IMR-90 (cell line): Measurements from ENCODE around the gene GPAM. TPM values are rescaled to one million over a fixed set of nuclear protein-coding genes. Genes with fewer than 3 reads are reported as not detected.
A peak's percentile ranks its signal among the peaks of the same experiment; 100 is the strongest.

Experiments
- ATAC-seq: fragments of 200-7000 bp; cut with Tn5 transposase; 2 replicates; pipeline ENCODE4 v1.9.1; 2020; ENCODE audit warnings: low read depth, mild to moderate bottlenecking, moderate library complexity
- BruUV-seq: library from RNA; stranded (reverse); fragments of 400-500 nt; replicated peaks from 2 replicates; lab custom pipeline; 2021; lab: Mats Ljungman, UMichigan
- CTCF ChIA-PET: fragments of 300-600 bp; formaldehyde crosslinking; extraction: SDS; loops from one replicate; lab custom pipeline; 2021; ENCODE audit warnings: antibody characterized with exemption; lab: Yijun Ruan, JAX
- POLR2A ChIA-PET: fragments of 300-600 bp; sonication (Branson Sonifier 250); formaldehyde crosslinking; loops from one replicate; lab custom pipeline; 2022; ENCODE audit warnings: antibody characterized with exemption; ENCODE audit not compliant: unreplicated experiment; lab: Charles Lee
- DNase-seq: peaks from one replicate; pipeline ENCODE4 v3.0.0; 2013
- H2AFZ ChIP-seq: replicated peaks from 2 replicates; pipeline ENCODE3; 2013; ENCODE audit warnings: low read length, mild to moderate bottlenecking; ENCODE audit not compliant: poor library complexity
- H2AK5ac ChIP-seq: 2 replicates; pipeline ENCODE4 v1.6.1; 2013; ENCODE audit warnings: low read depth, low read length, inconsistent platforms
- H2AK9ac ChIP-seq: replicated peaks from 2 replicates; pipeline ENCODE3; 2013; ENCODE audit warnings: mild to moderate bottlenecking, low read depth, low read length, moderate library complexity; ENCODE audit not compliant: poor library complexity
- H2BK120ac ChIP-seq: 2 replicates; pipeline ENCODE4 v1.6.1; 2013; ENCODE audit warnings: low read depth, low read length, inconsistent platforms
- H2BK15ac ChIP-seq: 3 replicates; pipeline ENCODE4 v1.6.1; 2013; ENCODE audit warnings: low read depth, low read length, inconsistent platforms
- H2BK20ac ChIP-seq: 2 replicates; pipeline ENCODE4 v1.6.1; 2013; ENCODE audit warnings: low read depth, mild to moderate bottlenecking, inconsistent platforms, low read length, moderate library complexity
- H2BK5ac ChIP-seq: 2 replicates; pipeline ENCODE4 v1.6.1; 2013; ENCODE audit warnings: mild to moderate bottlenecking, low read depth, low read length, inconsistent platforms; ENCODE audit not compliant: poor library complexity, severe bottlenecking
- H3K14ac ChIP-seq: replicated peaks from 2 replicates; pipeline ENCODE4 v1.6.1; 2013; ENCODE audit warnings: low read depth, low read length, inconsistent platforms
- H3K18ac ChIP-seq: 2 replicates; pipeline ENCODE4 v1.6.1; 2013; ENCODE audit warnings: low read depth, low read length, control low read depth
- H3K23ac ChIP-seq: 2 replicates; pipeline ENCODE4 v1.6.1; 2013; ENCODE audit warnings: low read depth, low read length, inconsistent platforms
- H3K27ac ChIP-seq: 2 replicates; pipeline ENCODE4 v1.5.1; 2013; ENCODE audit warnings: mild to moderate bottlenecking, control low read depth, low read length; ENCODE audit not compliant: insufficient read depth
- H3K27me3 ChIP-seq: 2 replicates; pipeline ENCODE4 v1.6.1; 2013; ENCODE audit warnings: low read length; ENCODE audit not compliant: control insufficient read depth, insufficient read depth
- H3K36me3 ChIP-seq: 2 replicates; pipeline ENCODE4 v1.6.1; 2013; ENCODE audit warnings: low read length, mixed read lengths; ENCODE audit not compliant: control insufficient read depth, insufficient read depth
- H3K4ac ChIP-seq: 2 replicates; pipeline ENCODE4 v1.6.1; 2013; ENCODE audit warnings: low read depth, low read length, inconsistent platforms
- H3K4me1 ChIP-seq: 2 replicates; pipeline ENCODE4 v1.6.1; 2013; ENCODE audit warnings: low read length, mixed read lengths; ENCODE audit not compliant: control insufficient read depth, insufficient read depth
- H3K4me2 ChIP-seq: 2 replicates; pipeline ENCODE4 v1.6.1; 2013; ENCODE audit warnings: low read depth, mild to moderate bottlenecking, control low read depth, low read length, moderate library complexity
- H3K4me3 ChIP-seq: 2 replicates; pipeline ENCODE4 v1.5.1; 2013; ENCODE audit warnings: low read depth, mild to moderate bottlenecking, control low read depth, low read length, moderate library complexity; ENCODE audit not compliant: insufficient read depth
- H3K56ac ChIP-seq: 2 replicates; pipeline ENCODE4 v1.6.1; 2013; ENCODE audit warnings: low read length, inconsistent platforms; ENCODE audit not compliant: insufficient read depth; ENCODE audit errors: extremely low read depth
- H3K79me1 ChIP-seq, 2 experiments: 2 replicates each; pipeline ENCODE4 v1.6.1; 2013; ENCODE audit warnings: low read length in 2 of 2, inconsistent platforms in 1 of 2, low read depth in 1 of 2
- H3K9ac ChIP-seq: 2 replicates; pipeline ENCODE4 v1.6.1; 2013; ENCODE audit warnings: low read depth, low read length, control low read depth
- H3K9me1 ChIP-seq: 2 replicates; pipeline ENCODE4 v1.6.1; 2013; ENCODE audit warnings: low read length, inconsistent platforms; ENCODE audit not compliant: insufficient read depth
- H3K9me3 ChIP-seq: 2 replicates; pipeline ENCODE4 v1.6.1; 2013; ENCODE audit warnings: low read length; ENCODE audit not compliant: control insufficient read depth, insufficient read depth
- H4K20me1 ChIP-seq: 2 replicates; pipeline ENCODE4 v1.6.1; 2013; ENCODE audit warnings: low read length, inconsistent platforms; ENCODE audit not compliant: insufficient read depth
- H4K5ac ChIP-seq: 2 replicates; pipeline ENCODE4 v1.6.1; 2013; ENCODE audit warnings: mild to moderate bottlenecking, low read depth, low read length, control low read depth
- H4K8ac ChIP-seq, 2 experiments: 2 replicates each; pipeline ENCODE4 v1.6.1; 2013; ENCODE audit warnings: low read depth in 2 of 2, low read length in 2 of 2, control low read depth in 1 of 2, inconsistent platforms in 1 of 2
- H4K91ac ChIP-seq: 2 replicates; pipeline ENCODE4 v1.6.1; 2013; ENCODE audit warnings: low read depth, low read length, inconsistent platforms; ENCODE audit not compliant: insufficient read depth
- CEBPB ChIP-seq: IDR thresholded peaks from 2 replicates; pipeline ENCODE4 v1.6.1; 2012; ENCODE audit warnings: low read depth, low read length, improper control_type of control experiment
- CHD1 ChIP-seq: IDR thresholded peaks from 2 replicates; pipeline ENCODE4 v1.6.1; 2012; ENCODE audit warnings: low read depth, low read length, improper control_type of control experiment
- MAFK ChIP-seq: IDR thresholded peaks from 2 replicates; pipeline ENCODE4 v1.6.1; 2012; ENCODE audit warnings: low read depth, low read length, improper control_type of control experiment
- MXI1 ChIP-seq: IDR thresholded peaks from 2 replicates; pipeline ENCODE4 v1.6.1; 2012; ENCODE audit warnings: low read depth, mild to moderate bottlenecking, low read length, moderate library complexity, borderline replicate concordance
- RAD21 ChIP-seq: IDR thresholded peaks from 2 replicates; pipeline ENCODE4 v1.6.1; 2012; ENCODE audit warnings: low read length, improper control_type of control experiment
- RCOR1 ChIP-seq: IDR thresholded peaks from 2 replicates; pipeline ENCODE4 v1.6.1; 2012; ENCODE audit warnings: mild to moderate bottlenecking, low read length, improper control_type of control experiment; ENCODE audit not compliant: insufficient replicate concordance
- SMC3 ChIP-seq: fragments of 150-350 bp; IDR thresholded peaks from 2 replicates; pipeline ENCODE4 v1.6.1; 2016; ENCODE audit warnings: low read depth, mild to moderate bottlenecking, antibody characterized with exemption, low read length, moderate library complexity
- WGBS, 2 experiments: methylation state at CpG; one replicate each; pipeline versions ENCODE4 v1.1.5 to v1.1.7; 2013; ENCODE audit warnings: missing lambda C conversion rate in 2 of 2; ENCODE audit not compliant: insufficient read length in 1 of 2; ENCODE audit errors: extremely low coverage in 2 of 2; 5-methylcytosine and 5-hydroxymethylcytosine counted together
- dilution Hi-C: fragments of 300-500 bp; cut with HindIII; formaldehyde crosslinking; loops from one replicate; pipeline ENCODE4 v1.14.3; 2018; ENCODE audit warnings: low sequenced_read_pairs; ENCODE audit not compliant: unreplicated experiment
- in situ Hi-C: fragments of 300-500 bp; cut with MboI; formaldehyde crosslinking; loops from 3 replicates; pipeline ENCODE4 v1.14.3; 2019; ENCODE audit warnings: low sequenced_read_pairs, inconsistent platforms, mixed read lengths
- intact Hi-C: fragments of 100-400 bp; cut with micrococcal nuclease; formaldehyde crosslinking; loops from 2 replicates; pipeline ENCODE4 v1.10.0; 2022
- polyA plus RNA-seq, 3 experiments: library from polyadenylated mRNA; depleted of rRNA; stranded (reverse); fragments of >200 nt; gene quantifications; 2 replicates each; pipeline ENCODE4 v1.2.3, GENCODE V29; 2012; ENCODE audit warnings: low replicate concordance in 1 of 3
- total RNA-seq: library from RNA; depleted of rRNA; stranded (reverse); fragments of >200 nt; gene quantifications from 2 replicates; pipeline ENCODE4 v1.2.3, GENCODE V29; 2012
- TF ChIP-seq, protein P1 (sequence below): conservative IDR thresholded peaks from 2 replicates; pipeline ENCODE4 v1.5.1; 2012; ENCODE audit warnings: mild to moderate bottlenecking, low read depth, low read length, improper control_type of control experiment
- TF ChIP-seq, protein P2 (sequence below): fragments of 150-350 bp; IDR thresholded peaks from 2 replicates; pipeline ENCODE4 v1.6.1; 2016; ENCODE audit warnings: low read depth, mild to moderate bottlenecking, low read length, moderate library complexity, borderline replicate concordance
- TF ChIP-seq, protein P3 (sequence below): fragments of 150-350 bp; IDR thresholded peaks from 2 replicates; pipeline ENCODE4 v1.6.1; 2017; ENCODE audit warnings: mild to moderate bottlenecking, antibody characterized with exemption, low read length, low read depth

GPAM gene
- total and polyA plus RNA-seq, 2 of the 4 experiments (the other 2 are of a cell fraction): 3.5 to 11.5 TPM

DNA sequence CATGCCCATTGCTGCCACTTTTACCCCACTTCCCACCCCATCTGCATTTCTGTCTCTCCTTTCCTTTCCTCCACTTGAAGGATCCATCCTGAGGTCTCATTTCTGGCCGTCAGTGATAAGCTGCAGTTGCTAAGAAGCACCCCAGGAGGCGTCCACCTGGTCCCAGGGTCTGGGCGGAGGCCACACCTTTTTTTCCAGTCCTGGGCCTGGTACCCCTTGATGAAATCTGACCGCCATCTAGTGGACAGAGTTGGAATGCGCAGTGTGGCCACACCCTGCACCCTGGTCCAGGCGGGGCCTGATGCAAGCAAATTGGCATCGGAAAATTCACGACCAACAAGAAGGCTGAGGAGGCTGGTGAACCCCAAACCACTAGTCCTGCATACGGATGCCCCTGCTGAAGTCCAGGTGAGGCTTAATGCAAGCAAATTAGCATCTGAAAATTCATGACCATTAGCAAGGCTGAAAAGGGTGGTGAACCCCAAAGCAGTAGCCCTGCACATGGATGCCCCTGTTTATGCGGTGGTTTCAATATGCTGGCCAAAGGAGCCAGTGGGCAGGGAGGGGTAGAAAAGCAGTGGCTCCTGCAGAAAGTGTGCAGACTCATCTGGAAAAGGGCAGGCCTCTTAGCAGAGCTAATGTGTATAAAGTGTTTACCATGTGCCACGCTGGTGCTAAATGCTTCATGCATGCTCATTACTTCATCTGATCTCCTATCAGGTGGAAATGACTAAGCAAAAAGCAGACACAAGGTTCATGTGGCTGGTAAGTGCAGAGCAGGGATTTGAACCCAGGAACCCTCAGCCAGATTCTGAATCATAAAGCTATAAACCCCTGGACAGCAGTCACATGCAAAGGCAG, 43.2 kb downstream of the GPAM start:
- ATAC-seq: peak; percentile 96
- 25% methylated on average over 6 of the region's 11 CpGs; no CpG with 5 or more reads in 1 of the 2 experiments for WGBS, 2 experiments

More for the DNA sequence above, 43.2 kb downstream of the GPAM start:
- DNase-seq: peak; percentile 59
- no peaks in the 10 kb centered on the region for H3K36me3 ChIP-seq
- no TSS peak for BruUV-seq
- H3K79me1 ChIP-seq: no peaks in the 10 kb centered on the region
- H2BK5ac ChIP-seq: no peak overlapping the region
- H4K91ac ChIP-seq: no peak overlapping the region
- no peaks in the 10 kb centered on the region for H3K9me1 ChIP-seq
- no peak overlapping the region for H3K4ac ChIP-seq
- POLR2A ChIA-PET: no interaction called here
- TF ChIP-seq CHD1 (no peak), SMC3 (peak; percentile 61), RAD21 (peak; percentile 69), MAFK (no peak), RCOR1 (no peak), CEBPB (peak; percentile 23; the same call in 1 of the 2 replicates), MXI1 (no peak)
- TF ChIP-seq, protein P1, sequence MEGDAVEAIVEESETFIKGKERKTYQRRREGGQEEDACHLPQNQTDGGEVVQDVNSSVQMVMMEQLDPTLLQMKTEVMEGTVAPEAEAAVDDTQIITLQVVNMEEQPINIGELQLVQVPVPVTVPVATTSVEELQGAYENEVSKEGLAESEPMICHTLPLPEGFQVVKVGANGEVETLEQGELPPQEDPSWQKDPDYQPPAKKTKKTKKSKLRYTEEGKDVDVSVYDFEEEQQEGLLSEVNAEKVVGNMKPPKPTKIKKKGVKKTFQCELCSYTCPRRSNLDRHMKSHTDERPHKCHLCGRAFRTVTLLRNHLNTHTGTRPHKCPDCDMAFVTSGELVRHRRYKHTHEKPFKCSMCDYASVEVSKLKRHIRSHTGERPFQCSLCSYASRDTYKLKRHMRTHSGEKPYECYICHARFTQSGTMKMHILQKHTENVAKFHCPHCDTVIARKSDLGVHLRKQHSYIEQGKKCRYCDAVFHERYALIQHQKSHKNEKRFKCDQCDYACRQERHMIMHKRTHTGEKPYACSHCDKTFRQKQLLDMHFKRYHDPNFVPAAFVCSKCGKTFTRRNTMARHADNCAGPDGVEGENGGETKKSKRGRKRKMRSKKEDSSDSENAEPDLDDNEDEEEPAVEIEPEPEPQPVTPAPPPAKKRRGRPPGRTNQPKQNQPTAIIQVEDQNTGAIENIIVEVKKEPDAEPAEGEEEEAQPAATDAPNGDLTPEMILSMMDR: peak; percentile 83
- TF ChIP-seq, protein P2, sequence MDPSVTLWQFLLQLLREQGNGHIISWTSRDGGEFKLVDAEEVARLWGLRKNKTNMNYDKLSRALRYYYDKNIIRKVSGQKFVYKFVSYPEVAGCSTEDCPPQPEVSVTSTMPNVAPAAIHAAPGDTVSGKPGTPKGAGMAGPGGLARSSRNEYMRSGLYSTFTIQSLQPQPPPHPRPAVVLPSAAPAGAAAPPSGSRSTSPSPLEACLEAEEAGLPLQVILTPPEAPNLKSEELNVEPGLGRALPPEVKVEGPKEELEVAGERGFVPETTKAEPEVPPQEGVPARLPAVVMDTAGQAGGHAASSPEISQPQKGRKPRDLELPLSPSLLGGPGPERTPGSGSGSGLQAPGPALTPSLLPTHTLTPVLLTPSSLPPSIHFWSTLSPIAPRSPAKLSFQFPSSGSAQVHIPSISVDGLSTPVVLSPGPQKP: no peak
- TF ChIP-seq, protein P3, sequence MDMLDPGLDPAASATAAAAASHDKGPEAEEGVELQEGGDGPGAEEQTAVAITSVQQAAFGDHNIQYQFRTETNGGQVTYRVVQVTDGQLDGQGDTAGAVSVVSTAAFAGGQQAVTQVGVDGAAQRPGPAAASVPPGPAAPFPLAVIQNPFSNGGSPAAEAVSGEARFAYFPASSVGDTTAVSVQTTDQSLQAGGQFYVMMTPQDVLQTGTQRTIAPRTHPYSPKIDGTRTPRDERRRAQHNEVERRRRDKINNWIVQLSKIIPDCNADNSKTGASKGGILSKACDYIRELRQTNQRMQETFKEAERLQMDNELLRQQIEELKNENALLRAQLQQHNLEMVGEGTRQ: no peak
- H3K9ac ChIP-seq: no peak overlapping the region
- H3K27me3 ChIP-seq: no peaks in the 10 kb centered on the region; the same call in 1 of the 2 replicates
- H2BK20ac ChIP-seq: no peak overlapping the region
- dilution Hi-C loops: no loop called here
- H3K56ac ChIP-seq: no peak overlapping the region
- CTCF ChIA-PET: interaction anchor here (0.5 to 1.1 kb wide), 2 partner anchors 9 to 1109 kb away, joined by 3 read pairs; no protein-coding TSS in a partner anchor
- H3K18ac ChIP-seq: no peak overlapping the region
- H3K4me2 ChIP-seq: no peak overlapping the region
- no peak overlapping the region for H3K27ac ChIP-seq
- H3K4me3 ChIP-seq: no peak overlapping the region
- H3K23ac ChIP-seq: no peak overlapping the region
- H2BK120ac ChIP-seq: no peak overlapping the region
- H3K4me1 ChIP-seq: no peaks in the 10 kb centered on the region
- H4K20me1 ChIP-seq: no peaks in the 10 kb centered on the region
- peak overlapping the region; percentile 44 for H2AK9ac ChIP-seq
- peak overlapping the region; percentile 24 for H2AFZ ChIP-seq
- no peak overlapping the region for H4K8ac ChIP-seq
- no peaks in the 10 kb centered on the region for H3K9me3 ChIP-seq
- in situ Hi-C loops: loop anchor here (25.0 kb wide), 1 partner anchor 1828 kb away; the partner anchor contains the start of gene SMNDC1
- H3K14ac ChIP-seq: no peak overlapping the region
- H2BK15ac ChIP-seq: no peak overlapping the region
- H4K5ac ChIP-seq: no peak overlapping the region
- intact Hi-C loops: loop anchor here (1.0 kb wide), 2 partner anchors 174 to 1530 kb away; no protein-coding TSS in a partner anchor
- no peak overlapping the region for H2AK5ac ChIP-seq
